Middle frontal gyrus (tissue), 1 donor: ENCODE results near the gene SRRD.

Source experiments
- DNase-seq: peaks from one replicate; pipeline ENCODE4 v3.0.0-alpha.2; 2015; ENCODE audit warnings: low spot score; ENCODE audit errors: extremely low spot score

The SRRD gene

DNA sequence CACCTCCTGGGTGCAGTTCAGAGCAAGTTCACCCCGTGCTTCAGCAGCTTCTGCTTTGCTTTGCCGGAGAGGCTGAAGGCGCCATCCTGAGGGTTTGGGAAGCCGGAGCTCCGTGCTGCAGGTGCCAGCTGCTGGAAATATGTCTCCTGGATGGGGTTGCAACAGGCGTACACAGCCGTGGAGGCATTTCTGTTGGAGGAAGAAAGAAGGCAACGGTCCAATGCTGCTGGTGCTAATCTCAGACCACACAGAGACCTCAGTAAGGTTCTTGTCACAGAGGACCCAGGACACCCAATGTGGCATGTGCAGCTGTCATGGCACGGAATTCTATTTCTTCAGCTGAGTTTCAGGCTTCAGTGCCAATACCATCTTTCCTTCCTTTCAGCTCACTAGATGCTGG, 30.5 kb upstream of the SRRD start:
- no peak for DNase-seq

- no peak for DNase-seq
These were observed 29.7 kb upstream of the SRRD start for GRCh38 chr22:26453812-26454500.

DNA sequence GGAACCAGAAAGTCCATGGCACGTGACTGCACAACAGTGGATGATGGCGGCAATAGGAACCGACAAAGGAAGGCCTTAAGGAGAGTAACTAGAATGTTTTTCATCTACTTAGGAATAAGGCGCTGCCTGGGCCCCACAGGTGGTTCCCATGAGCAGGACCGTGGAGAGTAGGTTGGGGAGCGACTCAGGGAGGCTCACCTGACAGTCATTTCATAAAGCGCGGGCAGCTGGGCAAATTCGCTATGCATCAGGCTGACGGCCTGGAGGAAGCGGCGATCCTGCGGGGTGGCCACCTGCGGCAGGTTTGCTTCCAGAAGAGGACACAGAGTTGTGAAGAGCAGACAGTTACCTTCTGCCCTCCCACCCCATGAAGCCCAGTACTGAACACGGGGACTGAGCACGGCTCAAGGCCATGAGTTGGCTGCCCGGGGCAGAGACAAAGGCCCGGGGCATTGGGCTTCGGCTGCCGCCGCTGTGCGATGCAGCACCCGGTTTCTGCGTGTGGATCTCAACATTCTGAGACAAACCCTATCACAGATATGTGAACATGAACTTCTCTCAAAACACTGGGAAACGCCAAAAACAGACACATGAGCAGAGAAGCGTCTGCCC, 25.9 kb upstream of the SRRD start:
- DNase-seq = no peak

- DNase-seq = no peak
These were observed 23.5 kb upstream of the SRRD start for GRCh38 chr22:26460202-26460601.

GRCh38 chr22:26461188-26461810, 22.4 kb upstream of the SRRD start:
- DNase-seq = no peak

DNA sequence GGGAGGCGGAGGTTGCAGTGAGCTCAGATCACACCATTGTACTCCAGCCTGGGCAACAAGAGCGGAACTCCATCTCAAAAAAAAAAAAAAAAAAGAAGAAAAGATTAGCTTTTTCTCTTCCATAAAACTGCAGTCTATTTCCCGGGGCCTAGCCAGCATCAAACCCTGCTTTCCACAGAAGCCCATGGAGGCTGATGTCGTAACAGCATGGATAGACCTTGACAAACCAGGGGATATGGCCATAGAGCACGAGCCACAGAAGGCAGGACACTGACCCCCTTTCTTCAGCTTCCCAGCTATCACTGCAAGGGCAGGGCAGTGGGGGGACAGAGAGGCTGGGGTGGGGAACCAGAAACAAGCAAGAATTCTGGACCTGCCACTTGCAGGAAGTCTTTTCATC, 21.6 kb upstream of the SRRD start:
- DNase-seq = no peak

- DNase-seq = no peak
These were observed 21.0 kb upstream of the SRRD start for GRCh38 chr22:26462641-26463040.

DNA sequence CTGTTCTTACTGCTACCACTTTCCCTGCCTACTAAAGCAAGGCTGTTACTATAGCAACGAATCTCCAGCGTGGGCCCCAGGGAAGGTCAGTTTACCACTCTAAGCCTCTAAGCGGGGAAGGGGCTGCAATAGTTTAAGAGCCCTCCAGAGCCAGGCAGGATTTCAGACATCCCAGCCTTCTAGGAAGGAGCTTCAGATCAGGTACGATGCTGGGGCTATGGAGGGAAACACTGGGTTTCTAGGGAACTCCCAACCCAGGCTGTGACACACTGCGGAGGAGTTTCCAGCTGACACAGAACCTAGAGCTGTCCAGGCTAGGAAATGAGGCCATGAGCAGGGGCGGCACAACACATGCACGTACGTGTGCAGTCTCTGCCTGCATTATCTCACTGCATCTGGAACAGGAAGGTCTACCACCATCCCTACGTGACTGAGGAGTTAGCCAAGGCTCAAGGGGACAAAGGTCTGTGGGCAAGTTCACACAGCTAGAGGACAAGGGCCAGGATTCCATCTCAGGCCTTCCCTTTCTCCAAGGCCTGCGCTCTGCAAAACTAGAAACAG, 20.5 kb upstream of the SRRD start:
- DNase-seq = no peak

GRCh38 chr22:26463688-26464087, 20.0 kb upstream of the SRRD start:
- DNase-seq = no peak

GRCh38 chr22:26464312-26464711, 19.4 kb upstream of the SRRD start:
- DNase-seq = no peak

DNA sequence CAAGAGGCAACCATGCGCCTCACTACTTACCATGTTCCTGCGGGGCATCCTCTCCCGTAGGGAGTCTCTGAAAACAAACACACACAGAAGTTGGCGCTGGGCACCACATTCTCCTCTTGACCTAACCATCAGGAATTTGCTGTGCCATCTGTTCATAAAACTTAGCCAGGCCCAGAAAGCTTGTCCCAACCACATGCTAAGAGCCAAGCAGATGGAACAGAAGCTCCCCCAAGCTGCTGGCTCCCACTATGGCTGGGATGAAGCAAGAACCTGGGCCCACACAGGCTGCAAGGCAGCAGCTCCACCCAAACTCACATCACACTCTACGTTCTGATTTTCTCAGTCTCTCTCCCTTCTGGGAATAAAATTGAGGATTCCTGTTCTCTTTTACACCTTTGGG, 17.5 kb upstream of the SRRD start:
- no peak for DNase-seq

GRCh38 chr22:26470807-26471206, 12.9 kb upstream of the SRRD start:
- no peak for DNase-seq

DNA sequence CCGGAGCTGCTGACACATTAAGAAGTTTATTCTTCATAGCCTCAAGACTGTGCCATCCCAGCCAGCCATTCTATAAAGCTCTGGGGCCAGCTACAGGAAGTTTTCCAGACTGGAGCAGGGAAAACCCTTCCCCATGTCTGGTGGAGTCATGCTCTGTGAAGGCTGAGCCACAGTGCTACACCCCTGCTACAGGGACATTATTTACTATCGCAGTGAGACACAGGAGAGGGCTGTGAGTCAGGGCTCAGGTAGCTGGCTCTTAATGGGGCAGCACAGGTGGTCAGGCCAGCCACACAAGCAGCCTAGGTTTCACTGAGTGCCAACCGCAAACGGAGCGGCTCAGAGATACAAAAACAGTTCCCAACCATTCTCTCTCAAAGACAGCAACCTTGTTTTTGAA, 12.2 kb upstream of the SRRD start:
- DNase-seq = no peak

DNA sequence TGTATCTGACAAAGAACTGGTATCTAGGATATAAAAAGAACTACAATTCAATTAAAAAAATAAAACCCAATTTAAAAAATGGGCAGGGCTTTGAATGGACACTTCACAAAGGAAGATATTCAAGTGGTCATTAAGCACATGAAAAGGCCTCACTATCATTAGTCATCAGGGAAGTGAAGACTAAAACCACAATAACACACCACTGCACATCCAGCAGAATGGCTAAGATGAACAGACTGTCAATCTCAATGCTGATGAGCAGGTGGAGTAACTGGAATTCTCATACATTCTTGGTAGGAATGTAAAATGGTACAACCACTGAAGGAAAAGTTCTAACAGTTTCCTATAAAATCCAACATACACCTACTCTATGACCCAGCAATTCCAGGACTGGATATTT, 9.0 kb upstream of the SRRD start:
- DNase-seq = no peak

DNA sequence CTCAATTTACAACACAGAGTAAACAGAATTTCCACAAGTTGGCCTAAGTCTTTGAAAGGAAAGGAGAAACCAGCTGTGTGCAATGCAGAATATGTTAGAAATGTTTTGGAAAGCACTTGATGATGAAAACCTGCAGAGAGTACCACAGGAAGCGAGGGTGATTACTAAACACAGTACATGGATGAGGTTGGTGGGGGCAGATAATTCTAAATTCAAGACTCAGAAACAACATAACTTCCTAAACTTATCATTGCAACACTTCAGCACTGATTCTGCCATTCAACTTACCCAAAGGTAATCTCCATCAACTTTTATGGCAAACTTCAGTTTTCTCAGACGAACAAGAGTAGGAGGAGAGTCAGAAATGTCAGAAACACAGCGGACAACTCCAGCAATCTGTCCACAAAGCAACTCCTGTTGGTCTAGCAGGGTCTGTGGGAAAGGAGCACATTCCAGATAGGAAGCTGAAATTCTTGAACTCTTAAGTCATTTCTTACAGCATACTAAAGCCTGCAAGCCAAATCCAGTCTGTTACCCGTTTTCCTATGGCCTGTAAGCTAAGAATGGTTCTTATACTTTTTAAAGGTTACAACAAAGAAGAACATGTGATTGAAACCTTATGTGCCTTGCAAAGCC, 6.9 kb upstream of the SRRD start:
- no peak for DNase-seq

GRCh38 chr22:26477341-26477731, 6.3 kb upstream of the SRRD start:
- DNase-seq = no peak

DNA sequence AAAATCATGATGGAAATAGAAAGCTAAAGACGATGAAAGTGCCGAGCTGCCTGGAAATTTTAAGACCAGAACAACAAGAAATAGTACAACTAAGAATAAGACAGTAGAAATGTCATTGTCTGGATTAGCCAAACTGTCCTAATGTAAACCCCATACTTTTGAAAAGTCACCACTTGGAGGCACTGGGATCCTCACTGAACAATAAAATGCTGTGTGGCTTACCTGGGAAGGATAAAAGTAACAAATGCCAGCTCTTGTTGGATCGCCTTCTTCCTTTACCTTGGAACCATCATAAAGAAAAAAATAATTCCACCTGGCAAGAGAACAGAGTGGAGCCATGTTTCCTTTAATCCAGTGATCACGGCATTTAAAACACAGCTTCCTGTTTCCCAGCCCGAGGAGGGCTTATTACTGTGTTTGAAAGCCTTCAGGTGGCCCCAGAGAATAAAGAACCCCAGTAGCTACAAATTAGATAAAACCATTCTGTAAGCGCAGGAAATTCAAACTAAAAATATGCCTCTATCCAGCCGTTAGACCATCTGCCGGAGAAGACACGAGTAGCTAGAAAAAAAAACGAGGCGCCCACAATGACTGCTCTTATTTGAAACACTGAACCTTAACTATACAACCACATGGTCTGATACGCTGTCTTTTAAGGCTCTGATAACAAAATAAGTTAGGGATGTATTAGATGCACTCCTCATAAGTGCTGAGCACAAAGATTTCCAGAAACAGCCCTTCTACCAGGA, 4.5 kb upstream of the SRRD start:
- DNase-seq = no peak

- no peak for DNase-seq
These were observed 3.7 kb upstream of the SRRD start for GRCh38 chr22:26479792-26480610.

GRCh38 chr22:26480611-26480932, 3.1 kb upstream of the SRRD start:
- no peak for DNase-seq

GRCh38 chr22:26481112-26481693, 2.5 kb upstream of the SRRD start:
- no peak for DNase-seq
